Endometrial microvascular endothelial cells (primary cell): ENCODE measurements around the gene SREK1IP1. TPM values are rescaled to one million over a fixed set of nuclear protein-coding genes. Genes with fewer than 3 reads are reported as not detected.

Source experiments
- in situ Hi-C: cut with HindIII; loops from 2 replicates; pipeline ENCODE4 v1.10.0; 2017; ENCODE audit warnings: low sequenced_read_pairs, low pct_unique_long_range_greater_than_20kb; ENCODE audit errors: inconsistent ontology term
- total RNA-seq: library from RNA; depleted of rRNA; stranded (reverse); fragments of >200 nt; gene quantifications from one replicate; pipeline ENCODE4 v1.2.3, GENCODE V29; 2015; ENCODE audit errors: inconsistent ontology term

SREK1IP1 gene
- 8.5 TPM for total RNA-seq

- in situ Hi-C loops, result no loop called here
Observed at GRCh38 chr5:64768358-64769312, at the start of gene SREK1IP1, which contains the start of gene CWC27. TSS of gene SREK1IP1 (minus strand) at chr5:64768691. CDS start at chr5:64768517, 174 bp downstream. TSS of gene CWC27 (plus strand) at chr5:64768930. CDS start at chr5:64769147, 217 bp downstream.

GRCh38 chr5:64818245-64818644 is 49.8 kb upstream of the SREK1IP1 start:
- in situ Hi-C loops, result no loop called here

GRCh38 chr5:64814073-64814472 is 45.6 kb upstream of the SREK1IP1 start:
- in situ Hi-C loops, result loop anchor here (5.0 kb wide), 1 partner anchor 668 kb away; the partner anchor contains the start of gene ADAMTS6

- in situ Hi-C loops, result loop anchor here (5.0 kb wide), 1 partner anchor 671 kb away; the partner anchor contains the start of gene ADAMTS6
Observed at GRCh38 chr5:64811050-64811640, 42.7 kb upstream of the SREK1IP1 start.

GRCh38 chr5:64807520-64807919 is 39.0 kb upstream of the SREK1IP1 start:
- in situ Hi-C loops, result no loop called here

GRCh38 chr5:64806537-64806936 is 38.0 kb upstream of the SREK1IP1 start:
- in situ Hi-C loops, result no loop called here

GRCh38 chr5:64800926-64801325 is 32.4 kb upstream of the SREK1IP1 start:
- in situ Hi-C loops, result no loop called here

- in situ Hi-C loops, result no loop called here
Observed at GRCh38 chr5:64796301-64796700, 27.8 kb upstream of the SREK1IP1 start.

GRCh38 chr5:64794053-64794770 is 25.7 kb upstream of the SREK1IP1 start:
- in situ Hi-C loops, result no loop called here

GRCh38 chr5:64792469-64792868 is 24.0 kb upstream of the SREK1IP1 start:
- in situ Hi-C loops, result no loop called here

- in situ Hi-C loops, result no loop called here
Observed at GRCh38 chr5:64790210-64790609, 21.7 kb upstream of the SREK1IP1 start.

GRCh38 chr5:64789457-64789856 is 21.0 kb upstream of the SREK1IP1 start:
- in situ Hi-C loops, result no loop called here

GRCh38 chr5:64788156-64788555 is 19.7 kb upstream of the SREK1IP1 start:
- in situ Hi-C loops, result no loop called here

GRCh38 chr5:64786372-64786771 is 17.9 kb upstream of the SREK1IP1 start:
- in situ Hi-C loops, result no loop called here

GRCh38 chr5:64784451-64785025 is 16.0 kb upstream of the SREK1IP1 start:
- in situ Hi-C loops, result no loop called here

- in situ Hi-C loops, result no loop called here
Observed at GRCh38 chr5:64775291-64775690, 6.8 kb upstream of the SREK1IP1 start.

- in situ Hi-C loops, result no loop called here
Observed at GRCh38 chr5:64773533-64773932, 5.0 kb upstream of the SREK1IP1 start.

- in situ Hi-C loops, result no loop called here
Observed at GRCh38 chr5:64771736-64772135, 3.2 kb upstream of the SREK1IP1 start.

GRCh38 chr5:64769855-64770254 is 1.4 kb upstream of the SREK1IP1 start:
- in situ Hi-C loops, result no loop called here
